GM23338 (cell line): ENCODE data around the gene NFIA. TPM values are rescaled to one million over a fixed set of nuclear protein-coding genes. Genes with fewer than 3 reads are reported as not detected.

ENCODE experiments used
- ATAC-seq: fragments of 200-7000 bp; cut with Tn5 transposase; 3 replicates; pipeline ENCODE4 v1.9.1; 2020
- DNase-seq: peaks from one replicate; pipeline ENCODE4 v3.0.0-alpha.2; 2015; ENCODE audit warnings: low spot score
- H2AFZ ChIP-seq: fragments of 200-600 bp; sonication (generic); 2 replicates; pipeline ENCODE4 v1.8.0; 2016; ENCODE audit warnings: antibody characterized with exemption, mild to moderate bottlenecking, moderate library complexity
- H3F3A ChIP-seq: fragments of 200-600 bp; sonication (generic); replicated peaks from 2 replicates; pipeline ENCODE4 v1.8.0; 2017; ENCODE audit warnings: antibody characterized with exemption, mixed run types, low read depth
- H3K27ac ChIP-seq: fragments of 200-600 bp; sonication (generic); 2 replicates; pipeline ENCODE4 v1.6.1; 2016; ENCODE audit warnings: low read depth
- H3K27me3 ChIP-seq: fragments of 200-600 bp; sonication (generic); 2 replicates; pipeline ENCODE4 v1.8.0; 2016; ENCODE audit warnings: mild to moderate bottlenecking, mixed run types, moderate library complexity; ENCODE audit not compliant: insufficient read depth
- H3K36me3 ChIP-seq: fragments of 200-600 bp; sonication (generic); 2 replicates; pipeline ENCODE4 v1.8.0; 2016; ENCODE audit warnings: mild to moderate bottlenecking; ENCODE audit not compliant: insufficient read depth
- H3K4me1 ChIP-seq: fragments of 200-600 bp; sonication (generic); 2 replicates; pipeline ENCODE4 v1.8.0; 2016; ENCODE audit warnings: mild to moderate bottlenecking, moderate library complexity; ENCODE audit not compliant: insufficient read depth
- H3K4me2 ChIP-seq: fragments of 200-600 bp; sonication (generic); 2 replicates; pipeline ENCODE4 v1.7.1; 2017; ENCODE audit warnings: mixed run types
- H3K4me3 ChIP-seq: fragments of 200-600 bp; sonication (generic); 2 replicates; pipeline ENCODE4 v1.6.1; 2016; ENCODE audit warnings: mixed run types
- H3K79me2 ChIP-seq: fragments of 200-600 bp; sonication (generic); replicated peaks from 2 replicates; pipeline ENCODE4 v1.8.0; 2017; ENCODE audit warnings: mild to moderate bottlenecking; ENCODE audit not compliant: insufficient read depth
- H3K9me2 ChIP-seq: fragments of 200-600 bp; sonication (generic); 2 replicates; pipeline ENCODE4 v1.8.0; 2017; ENCODE audit not compliant: insufficient read depth
- H4K20me1 ChIP-seq: fragments of 200-600 bp; sonication (generic); replicated peaks from 2 replicates; pipeline ENCODE4 v1.8.0; 2017; ENCODE audit warnings: mild to moderate bottlenecking; ENCODE audit not compliant: insufficient read depth
- H3K27ac Mint-ChIP-seq: 2 replicates; pipeline ENCODE4 v1.8.0; 2020; ENCODE audit warnings: inconsistent platforms, mild to moderate bottlenecking, moderate library complexity, mixed read lengths
- H3K27me3 Mint-ChIP-seq: 3 replicates; pipeline ENCODE4 v1.8.0; 2022; ENCODE audit warnings: low read depth, mild to moderate bottlenecking, moderate library complexity, mixed read lengths, inconsistent platforms; ENCODE audit not compliant: insufficient read depth, poor library complexity
- H3K36me3 Mint-ChIP-seq: 3 replicates; pipeline ENCODE4 v1.8.0; 2021; ENCODE audit warnings: low read depth, mild to moderate bottlenecking, inconsistent platforms, moderate library complexity, mixed read lengths
- H3K4me1 Mint-ChIP-seq: 3 replicates; pipeline ENCODE4 v1.8.0; 2020; ENCODE audit warnings: mild to moderate bottlenecking, inconsistent platforms, mixed read lengths
- H3K4me3 Mint-ChIP-seq: 3 replicates; pipeline ENCODE4 v1.8.0; 2021; ENCODE audit warnings: moderate library complexity, mild to moderate bottlenecking, inconsistent platforms, mixed read lengths
- H3K9me3 Mint-ChIP-seq: 3 replicates; pipeline ENCODE4 v1.8.0; 2020; ENCODE audit warnings: moderate library complexity, mild to moderate bottlenecking, inconsistent platforms, mixed read lengths
- EZH2 ChIP-seq: fragments of 200-600 bp; sonication (generic); IDR thresholded peaks from one replicate; pipeline ENCODE4 v1.8.0; 2017; ENCODE audit warnings: antibody characterized with exemption, mild to moderate bottlenecking, low read depth; ENCODE audit not compliant: unreplicated experiment
- EZH2phosphoT487 ChIP-seq: fragments of 200-600 bp; sonication (generic); IDR thresholded peaks from one replicate; pipeline ENCODE4 v1.8.1; 2018; ENCODE audit warnings: antibody characterized with exemption; ENCODE audit not compliant: unreplicated experiment
- JUNB ChIP-seq: IDR thresholded peaks from one replicate; pipeline ENCODE4 v1.6.1; 2016; ENCODE audit warnings: antibody characterized with exemption; ENCODE audit not compliant: unreplicated experiment
- NANOG ChIP-seq: IDR thresholded peaks from 2 replicates; pipeline ENCODE4 v1.6.1; 2016; ENCODE audit warnings: antibody characterized with exemption, borderline replicate concordance
- POLR2AphosphoS5 ChIP-seq: IDR thresholded peaks from 2 replicates; pipeline ENCODE4 v1.6.1; 2016; ENCODE audit warnings: antibody characterized with exemption, low read depth
- STAT1 ChIP-seq: IDR thresholded peaks from one replicate; pipeline ENCODE4 v1.6.1; 2016; ENCODE audit warnings: antibody characterized with exemption; ENCODE audit not compliant: unreplicated experiment
- ZNF331 ChIP-seq: fragments of 250-450 bp; sonication (Bioruptor Pico); IDR thresholded peaks from 2 replicates; pipeline ENCODE4 v1.5.0; 2020; ENCODE audit warnings: low read depth, mild to moderate bottlenecking, moderate library complexity
- polyA plus RNA-seq: library from polyadenylated mRNA; unstranded; fragments of >200 nt; fragmentation: Nextera tagmentation; extraction: Ambion mirVana; gene quantifications from 2 replicates; pipeline ENCODE4 v1.2.1, GENCODE V29; 2016
- total RNA-seq: library from RNA; depleted of rRNA; stranded (reverse); fragments of >200 nt; shearing (Covaris generic); gene quantifications from 2 replicates; pipeline ENCODE4 v1.2.3, GENCODE V29; 2014
- TF ChIP-seq, protein P1 (sequence below): IDR thresholded peaks from one replicate; pipeline ENCODE4 v1.6.1; 2018; ENCODE audit warnings: antibody characterized with exemption; ENCODE audit not compliant: unreplicated experiment
- TF ChIP-seq, protein P2 (sequence below): IDR thresholded peaks from 2 replicates; pipeline ENCODE4 v1.6.1; 2016; ENCODE audit warnings: antibody characterized with exemption
- TF ChIP-seq, protein P3 (sequence below), 2 experiments: fragments of 200-600 bp in 1 of 2; sonication (generic) in 1 of 2; conservative IDR thresholded peaks; 2 replicates each; pipeline versions ENCODE4 v1.5.1 to v1.6.1; 2016 to 2017; ENCODE audit warnings: antibody characterized with exemption in 2 of 2, low read depth in 2 of 2, mild to moderate bottlenecking in 2 of 2, moderate library complexity in 1 of 2

The NFIA gene
- total and polyA plus RNA-seq, 2 experiments from 2014 or later: 0.97 to 2.3 TPM

DNA sequence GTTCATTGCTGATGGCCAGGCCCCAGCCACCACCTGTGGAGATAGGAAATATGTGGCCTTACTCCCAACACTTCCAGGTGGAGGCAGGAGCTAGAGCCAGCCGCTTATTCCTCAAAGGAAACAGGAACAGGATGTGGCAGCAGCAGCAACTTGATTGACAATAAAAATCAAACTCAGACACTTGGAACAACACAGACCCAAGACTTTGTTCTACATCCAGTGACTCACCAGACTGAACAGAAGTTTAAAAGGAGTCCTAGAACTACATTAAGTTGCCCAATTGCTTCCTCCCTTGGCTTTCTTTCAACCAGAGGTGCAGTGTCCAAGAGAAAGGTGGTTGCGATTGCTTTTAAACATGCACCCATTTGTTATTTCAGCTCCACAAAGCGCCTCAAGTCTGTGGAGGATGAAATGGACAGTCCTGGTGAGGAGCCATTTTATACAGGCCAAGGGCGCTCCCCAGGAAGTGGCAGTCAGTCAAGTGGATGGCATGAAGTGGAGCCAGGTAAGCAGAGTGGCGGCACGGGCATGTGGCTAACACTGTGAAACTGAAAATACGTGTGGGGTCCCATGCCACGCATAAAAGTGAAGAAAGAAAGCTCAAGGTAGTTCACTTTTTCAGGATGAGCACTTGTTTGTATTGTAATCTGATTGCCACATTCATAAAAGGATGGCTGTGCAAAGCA, 276.6 kb downstream of the NFIA start:
- Mint-ChIP-seq H3K4me1 (peaks cover 10% of the 10 kb centered on the region; the same call in 2 of the 3 replicates), H3K27me3 (peaks cover 2% of the 10 kb centered on the region), H3K27ac (no peak overlapping the region), H3K36me3 (no peaks in the 10 kb centered on the region), H3K4me3 (no peak overlapping the region), H3K9me3 (no peaks in the 10 kb centered on the region)
- Histone ChIP-seq H3K79me2 (no peaks in the 10 kb centered on the region), H3K27ac (no peak overlapping the region), H3K4me1 (peaks cover 10% of the 10 kb centered on the region; the same call in 1 of the 2 replicates), H3K4me3 (no peak overlapping the region), H4K20me1 (no peaks in the 10 kb centered on the region), H3K27me3 (no peaks in the 10 kb centered on the region), H3F3A (no peaks in the 10 kb centered on the region), H2AFZ (no peak overlapping the region; the same call in 1 of the 2 replicates), H3K36me3 (no peaks in the 10 kb centered on the region), H3K9me2 (no peaks in the 10 kb centered on the region), H3K4me2 (no peak overlapping the region)
- no peak for DNase-seq
- no peak for ATAC-seq
- TF ChIP-seq, protein P1, sequence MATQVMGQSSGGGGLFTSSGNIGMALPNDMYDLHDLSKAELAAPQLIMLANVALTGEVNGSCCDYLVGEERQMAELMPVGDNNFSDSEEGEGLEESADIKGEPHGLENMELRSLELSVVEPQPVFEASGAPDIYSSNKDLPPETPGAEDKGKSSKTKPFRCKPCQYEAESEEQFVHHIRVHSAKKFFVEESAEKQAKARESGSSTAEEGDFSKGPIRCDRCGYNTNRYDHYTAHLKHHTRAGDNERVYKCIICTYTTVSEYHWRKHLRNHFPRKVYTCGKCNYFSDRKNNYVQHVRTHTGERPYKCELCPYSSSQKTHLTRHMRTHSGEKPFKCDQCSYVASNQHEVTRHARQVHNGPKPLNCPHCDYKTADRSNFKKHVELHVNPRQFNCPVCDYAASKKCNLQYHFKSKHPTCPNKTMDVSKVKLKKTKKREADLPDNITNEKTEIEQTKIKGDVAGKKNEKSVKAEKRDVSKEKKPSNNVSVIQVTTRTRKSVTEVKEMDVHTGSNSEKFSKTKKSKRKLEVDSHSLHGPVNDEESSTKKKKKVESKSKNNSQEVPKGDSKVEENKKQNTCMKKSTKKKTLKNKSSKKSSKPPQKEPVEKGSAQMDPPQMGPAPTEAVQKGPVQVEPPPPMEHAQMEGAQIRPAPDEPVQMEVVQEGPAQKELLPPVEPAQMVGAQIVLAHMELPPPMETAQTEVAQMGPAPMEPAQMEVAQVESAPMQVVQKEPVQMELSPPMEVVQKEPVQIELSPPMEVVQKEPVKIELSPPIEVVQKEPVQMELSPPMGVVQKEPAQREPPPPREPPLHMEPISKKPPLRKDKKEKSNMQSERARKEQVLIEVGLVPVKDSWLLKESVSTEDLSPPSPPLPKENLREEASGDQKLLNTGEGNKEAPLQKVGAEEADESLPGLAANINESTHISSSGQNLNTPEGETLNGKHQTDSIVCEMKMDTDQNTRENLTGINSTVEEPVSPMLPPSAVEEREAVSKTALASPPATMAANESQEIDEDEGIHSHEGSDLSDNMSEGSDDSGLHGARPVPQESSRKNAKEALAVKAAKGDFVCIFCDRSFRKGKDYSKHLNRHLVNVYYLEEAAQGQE: no peak
- no peak for TF ChIP-seq JUNB
- no peak for TF ChIP-seq EZH2
- no peak for TF ChIP-seq POLR2AphosphoS5
- no peak for TF ChIP-seq STAT1
- TF ChIP-seq NANOG: no peak
- TF ChIP-seq, protein P2, sequence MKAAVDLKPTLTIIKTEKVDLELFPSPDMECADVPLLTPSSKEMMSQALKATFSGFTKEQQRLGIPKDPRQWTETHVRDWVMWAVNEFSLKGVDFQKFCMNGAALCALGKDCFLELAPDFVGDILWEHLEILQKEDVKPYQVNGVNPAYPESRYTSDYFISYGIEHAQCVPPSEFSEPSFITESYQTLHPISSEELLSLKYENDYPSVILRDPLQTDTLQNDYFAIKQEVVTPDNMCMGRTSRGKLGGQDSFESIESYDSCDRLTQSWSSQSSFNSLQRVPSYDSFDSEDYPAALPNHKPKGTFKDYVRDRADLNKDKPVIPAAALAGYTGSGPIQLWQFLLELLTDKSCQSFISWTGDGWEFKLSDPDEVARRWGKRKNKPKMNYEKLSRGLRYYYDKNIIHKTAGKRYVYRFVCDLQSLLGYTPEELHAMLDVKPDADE: no peak

DNA sequence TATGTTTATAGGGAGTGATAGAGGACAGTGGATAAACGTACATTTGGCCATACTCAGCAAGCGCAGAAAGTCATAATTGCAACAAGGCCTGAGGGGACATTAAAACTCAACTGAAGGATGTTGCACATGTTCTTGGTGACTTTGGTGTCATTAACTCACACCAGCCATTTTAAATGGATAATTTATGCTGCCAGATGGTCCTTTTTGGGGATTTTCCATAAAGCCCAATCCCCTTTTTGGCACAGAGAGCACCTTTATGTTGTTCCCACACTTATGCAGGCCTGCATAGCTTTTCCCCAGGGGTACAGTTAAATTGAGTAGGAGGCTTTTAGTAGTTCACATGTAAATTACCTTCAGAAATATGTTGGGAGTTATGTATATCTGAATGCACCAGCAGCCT, 279.6 kb downstream of the NFIA start:
- Histone ChIP-seq H3K79me2 (no peaks in the 10 kb centered on the region), H3K27ac (no peak overlapping the region), H3K36me3 (no peaks in the 10 kb centered on the region), H2AFZ (no peak overlapping the region), H3K27me3 (no peaks in the 10 kb centered on the region), H4K20me1 (no peaks in the 10 kb centered on the region), H3K4me2 (no peak overlapping the region), H3K4me1 (0 out of 2 replicates have a peak, but pooled peaks cover 8% of the 10 kb centered on the region), H3K4me3 (no peak overlapping the region), H3F3A (no peaks in the 10 kb centered on the region), H3K9me2 (no peaks in the 10 kb centered on the region)
- no peaks in the 10 kb centered on the region for H3K9me3 Mint-ChIP-seq
- no peak overlapping the region for H3K4me3 Mint-ChIP-seq
- H3K27me3 Mint-ChIP-seq: peaks cover 2% of the 10 kb centered on the region
- ATAC-seq: no peak
- H3K27ac Mint-ChIP-seq: no peak overlapping the region
- peaks cover 7% of the 10 kb centered on the region; the same call in 2 of the 3 replicates for H3K4me1 Mint-ChIP-seq
- no peaks in the 10 kb centered on the region for H3K36me3 Mint-ChIP-seq
- no peak for DNase-seq
- TF ChIP-seq, protein P2: no peak
- no peak for TF ChIP-seq STAT1
- no peak for TF ChIP-seq ZNF331
- TF ChIP-seq, protein P3, sequence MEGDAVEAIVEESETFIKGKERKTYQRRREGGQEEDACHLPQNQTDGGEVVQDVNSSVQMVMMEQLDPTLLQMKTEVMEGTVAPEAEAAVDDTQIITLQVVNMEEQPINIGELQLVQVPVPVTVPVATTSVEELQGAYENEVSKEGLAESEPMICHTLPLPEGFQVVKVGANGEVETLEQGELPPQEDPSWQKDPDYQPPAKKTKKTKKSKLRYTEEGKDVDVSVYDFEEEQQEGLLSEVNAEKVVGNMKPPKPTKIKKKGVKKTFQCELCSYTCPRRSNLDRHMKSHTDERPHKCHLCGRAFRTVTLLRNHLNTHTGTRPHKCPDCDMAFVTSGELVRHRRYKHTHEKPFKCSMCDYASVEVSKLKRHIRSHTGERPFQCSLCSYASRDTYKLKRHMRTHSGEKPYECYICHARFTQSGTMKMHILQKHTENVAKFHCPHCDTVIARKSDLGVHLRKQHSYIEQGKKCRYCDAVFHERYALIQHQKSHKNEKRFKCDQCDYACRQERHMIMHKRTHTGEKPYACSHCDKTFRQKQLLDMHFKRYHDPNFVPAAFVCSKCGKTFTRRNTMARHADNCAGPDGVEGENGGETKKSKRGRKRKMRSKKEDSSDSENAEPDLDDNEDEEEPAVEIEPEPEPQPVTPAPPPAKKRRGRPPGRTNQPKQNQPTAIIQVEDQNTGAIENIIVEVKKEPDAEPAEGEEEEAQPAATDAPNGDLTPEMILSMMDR (conservative IDR thresholded peaks at IDR 0.05; ENCODE audit: low read depth in 2 of 2): no peak
- no peak for TF ChIP-seq EZH2phosphoT487
- no peak for TF ChIP-seq EZH2
